Testis (tissue), 3 donors: ENCODE measurements around the gene THBD. TPM values are rescaled to one million over a fixed set of nuclear protein-coding genes. Genes with fewer than 3 reads are reported as not detected.

ENCODE experiments used
- DNase-seq: peaks from one replicate; pipeline ENCODE4 v3.0.0-alpha.2; 2019
- H3K27ac ChIP-seq, 2 donors: fragments of 200-600 bp; sonication (generic); one replicate each; pipeline ENCODE4 v1.5.1; 2019
- H3K27me3 ChIP-seq: fragments of 200-600 bp; sonication (generic); one replicate; pipeline ENCODE4 v1.5.1; 2019
- H3K36me3 ChIP-seq: fragments of 200-600 bp; sonication (generic); one replicate; pipeline ENCODE4 v1.5.1; 2017; ENCODE audit warnings: low read depth; ENCODE audit errors: missing control alignments
- H3K4me1 ChIP-seq: fragments of 200-600 bp; sonication (generic); one replicate; pipeline ENCODE4 v1.5.1; 2019
- H3K4me3 ChIP-seq, 2 donors: fragments of 200-600 bp; sonication (generic); one replicate each; pipeline ENCODE4 v1.5.1; 2017 to 2019
- H3K9me3 ChIP-seq: fragments of 200-600 bp; sonication (generic); one replicate; pipeline ENCODE4 v1.5.1; 2017
- POLR2A ChIP-seq: fragments of 450-650 bp; IDR thresholded peaks from one replicate; pipeline ENCODE4 v1.6.1; 2017; ENCODE audit warnings: antibody characterized with exemption, mild to moderate bottlenecking, moderate library complexity
- WGBS, 2 donors: methylation state at CpG; one replicate each; pipeline ENCODE4 v1.1.5; 2018; 5-methylcytosine and 5-hydroxymethylcytosine counted together
- intact Hi-C: fragments of 100-400 bp; cut with DNase I; formaldehyde crosslinking; loops from one replicate; pipeline ENCODE4 v1.15.1; 2023; ENCODE audit warnings: low total_unique reads
- polyA plus RNA-seq: library from polyadenylated mRNA; stranded (reverse); fragments of 350-450 nt; fragmentation: Illumina TruSeq; extraction: RNeasy Lipid Tissue Mini Kit (QIAGEN cat#74804); gene quantifications from one replicate; pipeline ENCODE4 v1.2.3, GENCODE V29; 2014; ENCODE audit warnings: low read depth, low replicate concordance; ENCODE audit not compliant: insufficient read depth
- total RNA-seq, 2 donors: library from RNA; depleted of rRNA; stranded (reverse); fragments of >200 nt; gene quantifications; one replicate each; pipeline ENCODE4 v1.2.3, GENCODE V29; 2016
- TF ChIP-seq, protein P1 (sequence below), 3 experiments: fragments of 450-650 bp in 2 of 3; fragments of 200-600 bp in 1 of 3; sonication (generic) in 1 of 3; IDR thresholded peaks; one replicate each; pipeline ENCODE4 v1.5.1; 2016 to 2019; ENCODE audit warnings: antibody characterized with exemption in 3 of 3, mild to moderate bottlenecking in 2 of 3, moderate library complexity in 1 of 3

The THBD gene
- total and polyA plus RNA-seq, 3 donors from 2014 or later, result 11.0 to 65.0 (median 22.4) TPM

DNA sequence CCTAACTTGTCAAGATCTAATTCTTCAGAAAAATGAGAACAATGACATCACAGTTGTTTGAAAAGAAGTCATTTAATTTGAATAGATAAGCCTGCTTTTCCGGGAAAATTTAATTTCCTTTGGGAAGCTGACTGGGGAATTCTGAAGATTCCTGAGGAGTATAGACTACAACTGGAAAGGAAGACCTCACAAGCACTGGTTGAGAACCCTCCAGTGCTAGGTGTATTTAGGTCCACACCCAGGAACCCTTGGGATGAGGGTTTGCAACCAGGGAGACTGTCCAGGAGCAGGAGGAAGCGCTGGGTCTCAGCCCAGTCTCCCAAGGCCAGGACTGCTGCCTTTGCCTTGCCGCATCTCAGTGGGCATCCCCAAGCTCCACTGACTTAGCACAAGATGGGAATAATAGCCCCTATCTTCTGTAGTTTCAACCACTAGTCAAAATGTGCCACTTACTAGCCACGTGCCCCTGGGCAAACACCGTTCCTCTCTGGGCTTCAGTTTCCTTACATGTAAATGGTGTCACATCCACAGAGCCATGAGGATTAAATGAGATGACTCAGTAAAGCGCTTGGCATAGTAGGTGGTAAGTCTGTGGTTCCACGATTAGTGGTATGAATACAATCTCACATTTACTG is 43.5 kb upstream of the THBD start:
- Histone ChIP-seq H3K36me3 (no peaks in the 10 kb centered on the region), H3K9me3 (no peaks in the 10 kb centered on the region), H3K27ac (peak overlapping the region in 1 of 2 donors; percentile 66), H3K27me3 (no peaks in the 10 kb centered on the region), H3K4me3 (no peak overlapping the region), H3K4me1 (peaks cover 22% of the 10 kb centered on the region)
- TF ChIP-seq, protein P1, sequence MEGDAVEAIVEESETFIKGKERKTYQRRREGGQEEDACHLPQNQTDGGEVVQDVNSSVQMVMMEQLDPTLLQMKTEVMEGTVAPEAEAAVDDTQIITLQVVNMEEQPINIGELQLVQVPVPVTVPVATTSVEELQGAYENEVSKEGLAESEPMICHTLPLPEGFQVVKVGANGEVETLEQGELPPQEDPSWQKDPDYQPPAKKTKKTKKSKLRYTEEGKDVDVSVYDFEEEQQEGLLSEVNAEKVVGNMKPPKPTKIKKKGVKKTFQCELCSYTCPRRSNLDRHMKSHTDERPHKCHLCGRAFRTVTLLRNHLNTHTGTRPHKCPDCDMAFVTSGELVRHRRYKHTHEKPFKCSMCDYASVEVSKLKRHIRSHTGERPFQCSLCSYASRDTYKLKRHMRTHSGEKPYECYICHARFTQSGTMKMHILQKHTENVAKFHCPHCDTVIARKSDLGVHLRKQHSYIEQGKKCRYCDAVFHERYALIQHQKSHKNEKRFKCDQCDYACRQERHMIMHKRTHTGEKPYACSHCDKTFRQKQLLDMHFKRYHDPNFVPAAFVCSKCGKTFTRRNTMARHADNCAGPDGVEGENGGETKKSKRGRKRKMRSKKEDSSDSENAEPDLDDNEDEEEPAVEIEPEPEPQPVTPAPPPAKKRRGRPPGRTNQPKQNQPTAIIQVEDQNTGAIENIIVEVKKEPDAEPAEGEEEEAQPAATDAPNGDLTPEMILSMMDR (IDR thresholded peaks at IDR 0.05), result no peak
- TF ChIP-seq POLR2A, result no peak
- intact Hi-C loops, result no loop called here
- WGBS, 2 donors, result 78 to 84% methylated on average over 7 of the region's 7 CpGs
- no peak for DNase-seq

DNA sequence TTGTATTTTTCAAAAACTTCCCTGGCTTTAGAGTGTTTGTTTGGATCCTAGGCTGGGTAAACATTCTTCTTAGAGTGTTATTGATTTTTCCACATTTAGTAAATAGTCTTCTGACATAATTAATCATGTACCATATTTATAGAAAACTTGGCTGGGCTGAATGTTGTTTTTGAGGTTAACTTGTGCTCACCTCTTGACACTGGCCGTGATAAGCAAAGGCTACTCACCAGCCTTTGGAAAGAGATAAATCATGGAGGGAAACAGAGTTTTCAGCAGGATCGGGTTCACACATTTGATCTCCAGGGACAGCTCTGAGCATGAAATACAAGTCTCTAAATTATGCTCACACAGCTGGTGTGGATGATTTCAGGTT is 42.9 kb upstream of the THBD start:
- Histone ChIP-seq H3K4me1 (peaks cover 24% of the 10 kb centered on the region), H3K9me3 (no peaks in the 10 kb centered on the region), H3K27me3 (no peaks in the 10 kb centered on the region), H3K36me3 (no peaks in the 10 kb centered on the region), H3K4me3 (no peak overlapping the region), H3K27ac (peak overlapping the region; percentile 50 to 66)
- DNase-seq, result peak; percentile 36
- WGBS, 2 donors, result 25 to 43% methylated on average over 2 of the region's 2 CpGs
- TF ChIP-seq, protein P1 (IDR thresholded peaks at IDR 0.05), result no peak
- TF ChIP-seq POLR2A, result no peak
- intact Hi-C loops, result no loop called here

DNA sequence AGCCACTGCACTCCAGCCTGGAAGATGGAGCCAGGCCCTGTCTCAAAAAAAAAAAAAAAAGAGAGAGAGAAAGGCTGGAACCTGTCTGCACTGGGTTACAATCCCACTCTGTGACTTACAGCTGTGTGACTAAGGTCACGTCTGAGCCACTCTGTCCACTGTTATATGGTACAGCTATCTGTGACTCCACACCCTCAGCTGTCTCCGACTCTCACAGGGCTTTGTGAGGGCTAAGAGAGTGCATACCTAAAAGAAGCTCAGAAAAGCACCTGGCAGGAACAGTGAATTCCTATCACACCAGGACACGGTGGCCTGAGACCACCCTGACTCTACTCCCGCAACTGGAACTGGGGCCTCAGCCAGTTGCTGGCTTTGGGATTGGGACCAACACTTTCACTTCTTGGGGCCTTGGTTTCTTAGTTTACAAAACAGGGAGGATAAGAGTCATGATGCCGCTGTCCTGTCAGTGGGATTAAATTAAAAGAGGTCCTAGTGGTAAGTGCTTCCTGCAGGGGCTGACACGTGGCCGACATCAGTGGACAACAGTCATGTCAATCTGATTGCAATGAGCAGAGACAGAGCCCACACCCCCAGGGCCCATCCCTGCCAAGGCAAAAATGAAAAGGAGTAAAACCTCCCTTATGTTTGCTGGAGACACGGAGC is 42.4 kb upstream of the THBD start:
- no peaks in the 10 kb centered on the region for H3K9me3 ChIP-seq
- no peaks in the 10 kb centered on the region for H3K36me3 ChIP-seq
- H3K4me1 ChIP-seq, result peaks cover 30% of the 10 kb centered on the region
- TF ChIP-seq POLR2A, result no peak
- TF ChIP-seq, protein P1 (IDR thresholded peaks at IDR 0.05), result no peak
- WGBS, 2 donors, result 47 to 58% methylated on average over 5 to 8 of the region's 8 CpGs
- H3K27me3 ChIP-seq, result no peaks in the 10 kb centered on the region
- DNase-seq, result peak; percentile 49
- intact Hi-C loops, result no loop called here
- peak overlapping the region; percentile 50 to 66 for H3K27ac ChIP-seq
- H3K4me3 ChIP-seq, result no peak overlapping the region

DNA sequence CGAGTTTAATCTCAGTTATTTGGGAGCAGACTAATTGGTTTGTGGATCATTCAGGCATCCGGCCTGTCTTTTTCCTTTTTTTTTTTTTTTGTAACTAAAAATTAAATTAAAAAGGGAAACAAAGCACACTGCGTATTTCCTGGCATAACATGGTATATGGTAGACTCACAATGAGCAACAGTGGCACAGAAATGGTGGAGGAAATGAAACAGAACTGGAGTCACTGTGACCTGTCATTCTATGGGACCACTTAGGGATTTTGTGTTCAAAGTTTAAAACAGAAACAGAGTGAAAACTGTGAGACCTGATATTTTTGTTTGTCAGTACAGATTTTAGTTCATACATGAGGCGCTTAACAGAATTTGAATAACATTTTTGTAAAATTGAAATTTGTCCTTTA is 41.4 kb upstream of the THBD start:
- TF ChIP-seq, protein P1 (IDR thresholded peaks at IDR 0.05), result no peak
- no peak for TF ChIP-seq POLR2A

More for the DNA sequence above, 41.4 kb upstream of the THBD start:
- peak overlapping the region; percentile 50 to 66 for H3K27ac ChIP-seq
- H3K27me3 ChIP-seq, result no peaks in the 10 kb centered on the region
- peaks cover 37% of the 10 kb centered on the region for H3K4me1 ChIP-seq
- H3K36me3 ChIP-seq, result no peaks in the 10 kb centered on the region
- DNase-seq, result no peak
- intact Hi-C loops, result no loop called here
- no peaks in the 10 kb centered on the region for H3K9me3 ChIP-seq
- no peak overlapping the region for H3K4me3 ChIP-seq
- 43 to 61% methylated on average over 4 of the region's 4 CpGs for WGBS, 2 donors
